Measurements from ENCODE around the gene ID3.

ID3 gene

DNA sequence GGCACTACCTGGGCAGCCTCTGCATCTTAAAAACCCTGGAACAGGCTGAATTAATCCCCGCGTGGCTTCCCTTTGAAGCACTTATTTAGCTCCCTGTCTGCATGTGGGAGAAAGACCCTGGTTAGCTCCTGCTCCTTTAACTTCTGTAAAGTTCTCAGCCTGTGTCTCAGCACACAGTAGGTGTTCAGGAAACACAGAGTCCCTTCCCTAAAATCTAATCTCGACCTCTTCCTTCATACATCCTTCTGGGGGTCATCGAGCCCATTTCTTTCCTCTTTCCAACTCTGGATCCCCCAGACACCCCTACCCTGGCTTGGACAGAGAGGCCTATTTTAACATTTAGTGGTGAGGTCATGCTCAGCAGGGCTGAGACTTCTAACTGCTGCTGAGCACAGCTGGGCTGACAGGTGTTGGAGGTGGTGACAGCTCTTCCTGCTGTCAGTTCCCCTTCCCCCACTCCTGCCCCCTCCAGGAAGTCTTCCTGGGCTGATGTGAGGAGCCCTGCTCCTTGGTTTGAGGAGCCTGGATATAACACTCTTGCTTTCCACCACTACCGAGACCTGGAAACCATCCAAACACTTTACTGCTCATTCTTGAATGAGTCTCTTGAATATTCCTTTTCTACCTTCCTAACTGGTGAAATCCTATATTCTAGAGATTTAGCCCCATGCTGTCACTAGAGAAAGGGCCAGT is 33.6 kb downstream of the ID3 start (continued):
- TF ChIP-seq ZNF2 (tag by site-specific recombination; IDR thresholded peaks at IDR 0.05): no peak
- TF ChIP-seq, protein P1, sequence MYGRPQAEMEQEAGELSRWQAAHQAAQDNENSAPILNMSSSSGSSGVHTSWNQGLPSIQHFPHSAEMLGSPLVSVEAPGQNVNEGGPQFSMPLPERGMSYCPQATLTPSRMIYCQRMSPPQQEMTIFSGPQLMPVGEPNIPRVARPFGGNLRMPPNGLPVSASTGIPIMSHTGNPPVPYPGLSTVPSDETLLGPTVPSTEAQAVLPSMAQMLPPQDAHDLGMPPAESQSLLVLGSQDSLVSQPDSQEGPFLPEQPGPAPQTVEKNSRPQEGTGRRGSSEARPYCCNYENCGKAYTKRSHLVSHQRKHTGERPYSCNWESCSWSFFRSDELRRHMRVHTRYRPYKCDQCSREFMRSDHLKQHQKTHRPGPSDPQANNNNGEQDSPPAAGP (tag by site-specific recombination; IDR thresholded peaks at IDR 0.05): no peak
- TF ChIP-seq ZXDB (tag by site-specific recombination; IDR thresholded peaks at IDR 0.05): no peak

DNA sequence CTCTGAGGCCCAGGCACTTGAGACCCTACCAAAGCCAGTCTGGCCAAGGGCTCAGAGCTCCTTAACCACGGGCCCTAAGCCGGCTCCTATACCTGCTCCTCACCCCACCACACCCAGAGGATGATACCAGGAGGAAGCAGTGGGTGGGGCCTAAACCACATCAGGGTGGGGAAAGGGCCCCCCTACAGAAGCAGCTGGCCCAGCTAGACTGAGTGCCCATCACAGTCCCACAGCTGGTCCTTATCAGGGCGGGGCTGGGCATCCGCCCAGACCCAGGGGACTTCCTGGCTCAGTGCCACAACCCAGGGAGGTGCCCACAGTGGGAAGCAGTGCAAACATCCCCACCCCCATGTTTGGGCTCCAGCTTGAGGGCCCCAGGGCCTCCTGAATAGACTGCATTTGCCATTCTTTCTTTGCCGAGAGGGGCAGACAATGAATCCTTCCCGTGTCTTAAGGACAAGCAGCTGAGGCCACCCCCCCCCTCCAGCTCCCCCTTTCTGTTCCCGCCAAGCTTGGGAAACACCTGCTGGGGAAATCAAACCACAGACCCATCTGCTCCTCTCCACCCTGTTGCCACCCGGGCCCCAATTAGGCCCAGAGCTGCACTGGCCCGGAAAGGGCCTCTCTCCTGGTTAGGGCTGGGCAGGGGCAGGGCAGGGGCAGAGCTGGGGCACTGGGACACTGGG is 34.4 kb downstream of the ID3 start:
- peaks cover 11% of the 10 kb centered on the region for H3K4me1 ChIP-seq (ENCODE audit: control insufficient read depth, insufficient read depth, low read length)
- POLR2A ChIA-PET: interaction anchor here (1.0 to 1.2 kb wide), 2 partner anchors 15 to 25 kb away, joined by 4 to 8 read pairs; no protein-coding TSS in a partner anchor

More for the DNA sequence above, 34.4 kb downstream of the ID3 start:
- H3K36me3 ChIP-seq (ENCODE audit: control insufficient read depth in 2 of 2, insufficient read depth in 1 of 2, low read length in 2 of 2): peaks cover 7 to 62% of the 10 kb centered on the region in 2 experiments; a peak in 2 of 3 replicates
- no peak overlapping the region; the same call in 1 of the 2 replicates for H3K27ac ChIP-seq (ENCODE audit: extremely low read depth, low read depth, low read length)
- no peaks in the 10 kb centered on the region for H3K9me3 ChIP-seq (ENCODE audit: control insufficient read depth, insufficient read depth, low read depth, low read length)
- CTCF ChIA-PET: interaction anchor here (0.7 to 2.2 kb wide), 9 partner anchors 10 to 134 kb away, joined by 3 to 12 read pairs (median 4); no protein-coding TSS in a partner anchor
- H3K4me3 ChIP-seq (ENCODE audit: low read depth, low read length): no peak overlapping the region
- TF ChIP-seq ZFHX2 (tag by site-specific recombination; conservative IDR thresholded peaks at IDR 0.05) (peak; percentile 83), ZNF184 (tag by site-specific recombination; IDR thresholded peaks at IDR 0.05) (no peak), ZNF658 (tag by site-specific recombination; IDR thresholded peaks at IDR 0.05) (no peak), EGR2 (tag by site-specific recombination; IDR thresholded peaks at IDR 0.05; ENCODE audit: low read depth) (peak; percentile 80), ZBTB48 (tag by site-specific recombination; IDR thresholded peaks at IDR 0.05) (0 out of 2 replicates have a peak, but pooled peaks have one; percentile 34), KLF16 (tag by site-specific recombination; IDR thresholded peaks at IDR 0.05) (peak; percentile 41; the same call in 1 of the 2 replicates), GLIS1 (tag by site-specific recombination; IDR thresholded peaks at IDR 0.05) (peak; percentile 85), KLF1 (tag by site-specific recombination; IDR thresholded peaks at IDR 0.05) (peak; percentile 100), ZNF423 (tag by site-specific recombination; IDR thresholded peaks at IDR 0.05) (0 out of 2 replicates have a peak, but pooled peaks have one; percentile 21), ZIC2 (tag by site-specific recombination; IDR thresholded peaks at IDR 0.05) (peak; percentile 89), GLIS2 (tag by site-specific recombination; IDR thresholded peaks at IDR 0.05) (peak; percentile 48)
- TF ChIP-seq, protein P2, sequence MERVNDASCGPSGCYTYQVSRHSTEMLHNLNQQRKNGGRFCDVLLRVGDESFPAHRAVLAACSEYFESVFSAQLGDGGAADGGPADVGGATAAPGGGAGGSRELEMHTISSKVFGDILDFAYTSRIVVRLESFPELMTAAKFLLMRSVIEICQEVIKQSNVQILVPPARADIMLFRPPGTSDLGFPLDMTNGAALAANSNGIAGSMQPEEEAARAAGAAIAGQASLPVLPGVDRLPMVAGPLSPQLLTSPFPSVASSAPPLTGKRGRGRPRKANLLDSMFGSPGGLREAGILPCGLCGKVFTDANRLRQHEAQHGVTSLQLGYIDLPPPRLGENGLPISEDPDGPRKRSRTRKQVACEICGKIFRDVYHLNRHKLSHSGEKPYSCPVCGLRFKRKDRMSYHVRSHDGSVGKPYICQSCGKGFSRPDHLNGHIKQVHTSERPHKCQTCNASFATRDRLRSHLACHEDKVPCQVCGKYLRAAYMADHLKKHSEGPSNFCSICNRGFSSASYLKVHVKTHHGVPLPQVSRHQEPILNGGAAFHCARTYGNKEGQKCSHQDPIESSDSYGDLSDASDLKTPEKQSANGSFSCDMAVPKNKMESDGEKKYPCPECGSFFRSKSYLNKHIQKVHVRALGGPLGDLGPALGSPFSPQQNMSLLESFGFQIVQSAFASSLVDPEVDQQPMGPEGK (tag by site-specific recombination; IDR thresholded peaks at IDR 0.05): 0 out of 2 replicates have a peak, but pooled peaks have one; percentile 28
- TF ChIP-seq, protein P3, sequence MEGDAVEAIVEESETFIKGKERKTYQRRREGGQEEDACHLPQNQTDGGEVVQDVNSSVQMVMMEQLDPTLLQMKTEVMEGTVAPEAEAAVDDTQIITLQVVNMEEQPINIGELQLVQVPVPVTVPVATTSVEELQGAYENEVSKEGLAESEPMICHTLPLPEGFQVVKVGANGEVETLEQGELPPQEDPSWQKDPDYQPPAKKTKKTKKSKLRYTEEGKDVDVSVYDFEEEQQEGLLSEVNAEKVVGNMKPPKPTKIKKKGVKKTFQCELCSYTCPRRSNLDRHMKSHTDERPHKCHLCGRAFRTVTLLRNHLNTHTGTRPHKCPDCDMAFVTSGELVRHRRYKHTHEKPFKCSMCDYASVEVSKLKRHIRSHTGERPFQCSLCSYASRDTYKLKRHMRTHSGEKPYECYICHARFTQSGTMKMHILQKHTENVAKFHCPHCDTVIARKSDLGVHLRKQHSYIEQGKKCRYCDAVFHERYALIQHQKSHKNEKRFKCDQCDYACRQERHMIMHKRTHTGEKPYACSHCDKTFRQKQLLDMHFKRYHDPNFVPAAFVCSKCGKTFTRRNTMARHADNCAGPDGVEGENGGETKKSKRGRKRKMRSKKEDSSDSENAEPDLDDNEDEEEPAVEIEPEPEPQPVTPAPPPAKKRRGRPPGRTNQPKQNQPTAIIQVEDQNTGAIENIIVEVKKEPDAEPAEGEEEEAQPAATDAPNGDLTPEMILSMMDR (tag by site-specific recombination; IDR thresholded peaks at IDR 0.05): no peak
- TF ChIP-seq, protein P1 (tag by site-specific recombination; IDR thresholded peaks at IDR 0.05): peak; percentile 96
- TF ChIP-seq, protein P4, sequence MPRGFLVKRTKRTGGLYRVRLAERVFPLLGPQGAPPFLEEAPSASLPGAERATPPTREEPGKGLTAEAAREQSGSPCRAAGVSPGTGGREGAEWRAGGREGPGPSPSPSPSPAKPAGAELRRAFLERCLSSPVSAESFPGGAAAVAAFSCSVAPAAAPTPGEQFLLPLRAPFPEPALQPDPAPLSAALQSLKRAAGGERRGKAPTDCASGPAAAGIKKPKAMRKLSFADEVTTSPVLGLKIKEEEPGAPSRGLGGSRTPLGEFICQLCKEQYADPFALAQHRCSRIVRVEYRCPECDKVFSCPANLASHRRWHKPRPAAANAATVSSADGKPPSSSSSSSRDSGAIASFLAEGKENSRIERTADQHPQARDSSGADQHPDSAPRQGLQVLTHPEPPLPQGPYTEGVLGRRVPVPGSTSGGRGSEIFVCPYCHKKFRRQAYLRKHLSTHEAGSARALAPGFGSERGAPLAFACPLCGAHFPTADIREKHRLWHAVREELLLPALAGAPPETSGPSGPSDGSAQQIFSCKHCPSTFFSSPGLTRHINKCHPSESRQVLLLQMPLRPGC (tag by site-specific recombination; IDR thresholded peaks at IDR 0.05): no peak
- TF ChIP-seq, protein P5, sequence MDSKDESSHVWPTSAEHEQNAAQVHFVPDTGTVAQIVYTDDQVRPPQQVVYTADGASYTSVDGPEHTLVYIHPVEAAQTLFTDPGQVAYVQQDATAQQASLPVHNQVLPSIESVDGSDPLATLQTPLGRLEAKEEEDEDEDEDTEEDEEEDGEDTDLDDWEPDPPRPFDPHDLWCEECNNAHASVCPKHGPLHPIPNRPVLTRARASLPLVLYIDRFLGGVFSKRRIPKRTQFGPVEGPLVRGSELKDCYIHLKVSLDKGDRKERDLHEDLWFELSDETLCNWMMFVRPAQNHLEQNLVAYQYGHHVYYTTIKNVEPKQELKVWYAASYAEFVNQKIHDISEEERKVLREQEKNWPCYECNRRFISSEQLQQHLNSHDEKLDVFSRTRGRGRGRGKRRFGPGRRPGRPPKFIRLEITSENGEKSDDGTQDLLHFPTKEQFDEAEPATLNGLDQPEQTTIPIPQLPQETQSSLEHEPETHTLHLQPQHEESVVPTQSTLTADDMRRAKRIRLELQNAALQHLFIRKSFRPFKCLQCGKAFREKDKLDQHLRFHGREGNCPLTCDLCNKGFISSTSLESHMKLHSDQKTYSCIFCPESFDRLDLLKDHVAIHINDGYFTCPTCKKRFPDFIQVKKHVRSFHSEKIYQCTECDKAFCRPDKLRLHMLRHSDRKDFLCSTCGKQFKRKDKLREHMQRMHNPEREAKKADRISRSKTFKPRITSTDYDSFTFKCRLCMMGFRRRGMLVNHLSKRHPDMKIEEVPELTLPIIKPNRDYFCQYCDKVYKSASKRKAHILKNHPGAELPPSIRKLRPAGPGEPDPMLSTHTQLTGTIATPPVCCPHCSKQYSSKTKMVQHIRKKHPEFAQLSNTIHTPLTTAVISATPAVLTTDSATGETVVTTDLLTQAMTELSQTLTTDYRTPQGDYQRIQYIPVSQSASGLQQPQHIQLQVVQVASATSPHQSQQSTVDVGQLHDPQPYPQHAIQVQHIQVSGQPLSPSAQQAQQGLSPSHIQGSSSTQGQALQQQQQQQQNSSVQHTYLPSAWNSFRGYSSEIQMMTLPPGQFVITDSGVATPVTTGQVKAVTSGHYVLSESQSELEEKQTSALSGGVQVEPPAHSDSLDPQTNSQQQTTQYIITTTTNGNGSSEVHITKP (tag by site-specific recombination; IDR thresholded peaks at IDR 0.05): peak; percentile 75
- TF ChIP-seq, protein P6, sequence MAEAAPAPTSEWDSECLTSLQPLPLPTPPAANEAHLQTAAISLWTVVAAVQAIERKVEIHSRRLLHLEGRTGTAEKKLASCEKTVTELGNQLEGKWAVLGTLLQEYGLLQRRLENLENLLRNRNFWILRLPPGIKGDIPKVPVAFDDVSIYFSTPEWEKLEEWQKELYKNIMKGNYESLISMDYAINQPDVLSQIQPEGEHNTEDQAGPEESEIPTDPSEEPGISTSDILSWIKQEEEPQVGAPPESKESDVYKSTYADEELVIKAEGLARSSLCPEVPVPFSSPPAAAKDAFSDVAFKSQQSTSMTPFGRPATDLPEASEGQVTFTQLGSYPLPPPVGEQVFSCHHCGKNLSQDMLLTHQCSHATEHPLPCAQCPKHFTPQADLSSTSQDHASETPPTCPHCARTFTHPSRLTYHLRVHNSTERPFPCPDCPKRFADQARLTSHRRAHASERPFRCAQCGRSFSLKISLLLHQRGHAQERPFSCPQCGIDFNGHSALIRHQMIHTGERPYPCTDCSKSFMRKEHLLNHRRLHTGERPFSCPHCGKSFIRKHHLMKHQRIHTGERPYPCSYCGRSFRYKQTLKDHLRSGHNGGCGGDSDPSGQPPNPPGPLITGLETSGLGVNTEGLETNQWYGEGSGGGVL (tag by site-specific recombination; IDR thresholded peaks at IDR 0.05): peak; percentile 7; the same call in 1 of the 2 replicates

All from HEK293 (cell line).